Neural progenitor cell (in vitro differentiated cells): Measurements from ENCODE around the gene BHLHE40.

ENCODE experiments used
- EZH2 ChIP-seq: fragments of 200-600 bp; sonication (generic); IDR thresholded peaks from 2 replicates; pipeline ENCODE4 v1.6.1; 2017; ENCODE audit warnings: antibody characterized with exemption, mild to moderate bottlenecking, moderate library complexity
- EZH2phosphoT487 ChIP-seq: fragments of 200-600 bp; sonication (generic); IDR thresholded peaks from 2 replicates; pipeline ENCODE4 v1.6.1; 2017; ENCODE audit warnings: antibody characterized with exemption
- TF ChIP-seq, protein P1 (sequence below): fragments of 200-600 bp; sonication (generic); IDR thresholded peaks from 2 replicates; pipeline ENCODE4 v1.5.1; 2017; ENCODE audit warnings: antibody characterized with exemption, mild to moderate bottlenecking

DNA sequence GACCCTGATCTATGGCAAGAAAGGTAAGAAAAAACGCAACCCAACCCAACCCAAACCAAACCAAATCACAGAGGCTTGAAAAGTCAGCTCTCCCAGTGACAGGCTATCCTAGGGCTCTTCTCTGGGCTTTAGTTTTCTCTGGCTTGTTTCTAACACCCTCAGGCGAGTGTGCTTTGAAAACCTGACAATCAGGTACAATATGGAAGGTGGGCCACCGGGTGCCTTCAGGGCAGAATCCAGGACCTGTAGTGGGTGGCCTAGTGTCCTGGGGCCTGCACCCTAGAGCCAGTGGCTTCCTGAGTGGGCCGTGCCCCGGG, 46.8 kb downstream of the BHLHE40 start:
- TF ChIP-seq EZH2 = no peak
- TF ChIP-seq, protein P1, sequence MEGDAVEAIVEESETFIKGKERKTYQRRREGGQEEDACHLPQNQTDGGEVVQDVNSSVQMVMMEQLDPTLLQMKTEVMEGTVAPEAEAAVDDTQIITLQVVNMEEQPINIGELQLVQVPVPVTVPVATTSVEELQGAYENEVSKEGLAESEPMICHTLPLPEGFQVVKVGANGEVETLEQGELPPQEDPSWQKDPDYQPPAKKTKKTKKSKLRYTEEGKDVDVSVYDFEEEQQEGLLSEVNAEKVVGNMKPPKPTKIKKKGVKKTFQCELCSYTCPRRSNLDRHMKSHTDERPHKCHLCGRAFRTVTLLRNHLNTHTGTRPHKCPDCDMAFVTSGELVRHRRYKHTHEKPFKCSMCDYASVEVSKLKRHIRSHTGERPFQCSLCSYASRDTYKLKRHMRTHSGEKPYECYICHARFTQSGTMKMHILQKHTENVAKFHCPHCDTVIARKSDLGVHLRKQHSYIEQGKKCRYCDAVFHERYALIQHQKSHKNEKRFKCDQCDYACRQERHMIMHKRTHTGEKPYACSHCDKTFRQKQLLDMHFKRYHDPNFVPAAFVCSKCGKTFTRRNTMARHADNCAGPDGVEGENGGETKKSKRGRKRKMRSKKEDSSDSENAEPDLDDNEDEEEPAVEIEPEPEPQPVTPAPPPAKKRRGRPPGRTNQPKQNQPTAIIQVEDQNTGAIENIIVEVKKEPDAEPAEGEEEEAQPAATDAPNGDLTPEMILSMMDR = no peak
- no peak for TF ChIP-seq EZH2phosphoT487
